Parathyroid adenoma (tissue), 2 donors: ENCODE measurements around the gene CCER1.
A peak's percentile ranks its signal among the peaks of the same experiment; 100 is the strongest.

Experiments
- H2AFZ ChIP-seq: fragments of 300-600 bp; sonication (generic); one replicate; pipeline ENCODE4 v1.7.0; 2017; ENCODE audit warnings: antibody characterized with exemption, mild to moderate bottlenecking
- H3K27ac ChIP-seq: fragments of 300-600 bp; sonication (generic); one replicate; pipeline ENCODE4 v1.7.0; 2017
- H3K27me3 ChIP-seq: fragments of 300-600 bp; sonication (generic); one replicate; pipeline ENCODE4 v1.7.0; 2017; ENCODE audit warnings: low read length; ENCODE audit not compliant: control insufficient read depth, insufficient read depth
- H3K36me3 ChIP-seq: fragments of 300-600 bp; sonication (generic); one replicate; pipeline ENCODE4 v1.7.0; 2017; ENCODE audit warnings: low read length; ENCODE audit not compliant: control insufficient read depth, insufficient read depth
- H3K4me1 ChIP-seq: fragments of 300-600 bp; sonication (generic); one replicate; pipeline ENCODE4 v1.7.0; 2017; ENCODE audit warnings: control low read depth
- H3K4me2 ChIP-seq: fragments of 300-600 bp; sonication (generic); one replicate; pipeline ENCODE4 v1.7.0; 2017; ENCODE audit warnings: low read length
- H3K4me3 ChIP-seq: fragments of 300-600 bp; sonication (generic); one replicate; pipeline ENCODE4 v1.7.0; 2017; ENCODE audit warnings: low read depth, low read length
- H3K79me2 ChIP-seq: fragments of 300-600 bp; sonication (generic); one replicate; pipeline ENCODE4 v1.7.0; 2017; ENCODE audit warnings: control low read depth
- H3K9ac ChIP-seq: fragments of 300-600 bp; sonication (generic); one replicate; pipeline ENCODE4 v1.7.0; 2017; ENCODE audit warnings: mild to moderate bottlenecking
- H3K9me3 ChIP-seq: fragments of 300-600 bp; sonication (generic); one replicate; pipeline ENCODE4 v1.7.0; 2017; ENCODE audit warnings: low read length; ENCODE audit not compliant: control insufficient read depth
- TF ChIP-seq, protein P1 (sequence below): fragments of 300-600 bp; sonication (generic); IDR thresholded peaks from one replicate; pipeline ENCODE4 v1.7.0; 2017; ENCODE audit warnings: antibody characterized with exemption, mild to moderate bottlenecking
- donor health status: primary hyperparathyroidism.

The CCER1 gene

DNA sequence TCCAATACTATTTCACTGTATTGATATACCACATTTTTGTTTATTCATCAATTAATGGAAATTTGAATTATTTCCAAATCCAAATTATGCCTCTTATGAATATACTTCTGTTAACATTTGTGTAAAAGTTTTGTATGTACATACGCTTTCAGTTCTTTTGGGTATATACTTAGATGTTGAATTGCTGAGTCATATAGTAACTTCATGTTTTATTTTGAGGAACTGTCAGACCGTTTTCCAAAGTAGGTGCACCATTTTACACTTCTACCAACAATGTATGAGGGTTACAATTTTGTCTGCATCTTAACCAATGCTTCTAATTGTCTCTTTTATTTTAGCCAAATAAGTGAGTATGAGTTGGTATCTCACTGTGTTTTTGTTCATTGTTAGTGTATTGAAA is 10.2 kb upstream of the CCER1 start:
- H3K4me2 ChIP-seq, result no peak overlapping the region
- no peaks in the 10 kb centered on the region for H3K4me1 ChIP-seq
- H3K27ac ChIP-seq, result no peak overlapping the region
- no peaks in the 10 kb centered on the region for H3K36me3 ChIP-seq
- TF ChIP-seq, protein P1, sequence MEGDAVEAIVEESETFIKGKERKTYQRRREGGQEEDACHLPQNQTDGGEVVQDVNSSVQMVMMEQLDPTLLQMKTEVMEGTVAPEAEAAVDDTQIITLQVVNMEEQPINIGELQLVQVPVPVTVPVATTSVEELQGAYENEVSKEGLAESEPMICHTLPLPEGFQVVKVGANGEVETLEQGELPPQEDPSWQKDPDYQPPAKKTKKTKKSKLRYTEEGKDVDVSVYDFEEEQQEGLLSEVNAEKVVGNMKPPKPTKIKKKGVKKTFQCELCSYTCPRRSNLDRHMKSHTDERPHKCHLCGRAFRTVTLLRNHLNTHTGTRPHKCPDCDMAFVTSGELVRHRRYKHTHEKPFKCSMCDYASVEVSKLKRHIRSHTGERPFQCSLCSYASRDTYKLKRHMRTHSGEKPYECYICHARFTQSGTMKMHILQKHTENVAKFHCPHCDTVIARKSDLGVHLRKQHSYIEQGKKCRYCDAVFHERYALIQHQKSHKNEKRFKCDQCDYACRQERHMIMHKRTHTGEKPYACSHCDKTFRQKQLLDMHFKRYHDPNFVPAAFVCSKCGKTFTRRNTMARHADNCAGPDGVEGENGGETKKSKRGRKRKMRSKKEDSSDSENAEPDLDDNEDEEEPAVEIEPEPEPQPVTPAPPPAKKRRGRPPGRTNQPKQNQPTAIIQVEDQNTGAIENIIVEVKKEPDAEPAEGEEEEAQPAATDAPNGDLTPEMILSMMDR, result no peak
- H3K9me3 ChIP-seq, result no peaks in the 10 kb centered on the region
- H3K79me2 ChIP-seq, result no peaks in the 10 kb centered on the region
- H3K9ac ChIP-seq, result no peak overlapping the region
- H2AFZ ChIP-seq, result no peak overlapping the region
- H3K27me3 ChIP-seq, result no peaks in the 10 kb centered on the region
- H3K4me3 ChIP-seq, result no peak overlapping the region

DNA sequence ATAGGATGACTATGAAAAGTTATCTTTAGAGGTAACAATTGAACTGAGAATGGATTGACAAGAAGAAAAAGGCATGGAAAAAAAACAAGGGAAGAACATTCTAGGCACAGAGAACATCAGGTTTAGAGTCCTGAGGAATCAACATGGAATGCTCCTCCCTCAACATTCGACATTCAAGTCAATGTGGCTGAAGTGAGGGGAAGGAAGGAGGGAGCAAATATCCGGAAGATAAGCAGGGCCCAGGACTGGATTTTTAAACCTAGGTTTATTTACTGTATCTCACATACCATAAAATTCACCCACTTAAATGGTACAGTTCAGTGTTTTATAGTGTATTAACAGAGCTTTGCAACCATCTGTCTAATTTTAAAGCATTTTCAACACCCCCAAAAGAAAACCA is 9.6 kb upstream of the CCER1 start:
- TF ChIP-seq, protein P1, result no peak
- Histone ChIP-seq H3K79me2 (no peaks in the 10 kb centered on the region), H3K27ac (no peak overlapping the region), H3K4me1 (no peaks in the 10 kb centered on the region), H3K4me2 (no peak overlapping the region), H3K27me3 (no peaks in the 10 kb centered on the region), H3K9ac (no peak overlapping the region), H3K36me3 (no peaks in the 10 kb centered on the region), H3K9me3 (no peaks in the 10 kb centered on the region), H3K4me3 (no peak overlapping the region), H2AFZ (no peak overlapping the region)

DNA sequence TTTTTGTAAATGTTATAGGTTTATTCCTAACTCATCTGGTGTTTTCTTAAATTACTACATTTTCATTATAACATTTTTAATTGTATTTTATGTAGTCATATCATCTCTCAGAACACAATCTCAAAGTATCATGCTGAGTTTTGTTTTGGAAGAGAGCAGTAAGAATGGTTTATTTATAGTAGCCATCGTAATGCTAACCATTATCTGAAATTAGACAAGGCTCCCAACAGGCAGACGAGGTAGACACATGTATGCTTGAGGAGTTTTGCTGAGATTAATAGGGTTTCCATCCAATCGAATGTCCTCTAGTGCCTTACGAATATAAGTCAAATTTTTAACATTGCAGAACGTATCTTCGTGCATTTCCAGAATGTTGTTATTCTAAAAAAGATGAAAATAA is 9.0 kb upstream of the CCER1 start:
- H3K4me3 ChIP-seq, result no peak overlapping the region

DNA sequence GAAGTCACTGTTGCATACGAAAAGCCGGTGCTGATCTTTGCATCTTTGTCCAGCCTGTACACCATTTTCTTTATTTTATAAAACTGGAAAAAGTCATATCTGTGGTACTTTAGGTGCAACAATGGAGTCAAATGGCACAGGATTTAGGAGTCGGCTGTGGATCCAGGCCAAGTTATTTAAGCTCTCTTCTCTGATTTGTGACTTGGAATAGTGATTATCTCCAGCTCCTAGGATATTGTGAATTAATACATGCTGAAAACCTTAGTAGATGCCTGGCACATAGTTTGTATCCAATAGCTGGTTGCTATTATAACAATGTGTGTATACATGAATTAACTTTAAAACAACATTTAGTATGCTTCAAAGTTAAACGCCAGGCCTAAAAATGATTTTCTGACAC is 6.2 kb upstream of the CCER1 start:
- no peaks in the 10 kb centered on the region for H3K79me2 ChIP-seq
- no peak overlapping the region for H3K4me3 ChIP-seq
- no peak overlapping the region for H3K27ac ChIP-seq
- H3K36me3 ChIP-seq, result no peaks in the 10 kb centered on the region
- H3K4me1 ChIP-seq, result no peaks in the 10 kb centered on the region
- no peak overlapping the region for H3K9ac ChIP-seq
- H2AFZ ChIP-seq, result no peak overlapping the region
- H3K4me2 ChIP-seq, result no peak overlapping the region
- TF ChIP-seq, protein P1, result no peak
- no peaks in the 10 kb centered on the region for H3K27me3 ChIP-seq
- H3K9me3 ChIP-seq, result no peaks in the 10 kb centered on the region

More for the DNA sequence above, 9.0 kb upstream of the CCER1 start:
- H2AFZ ChIP-seq, result no peak overlapping the region
- H3K9me3 ChIP-seq, result no peaks in the 10 kb centered on the region
- no peaks in the 10 kb centered on the region for H3K36me3 ChIP-seq
- no peaks in the 10 kb centered on the region for H3K79me2 ChIP-seq
- H3K27me3 ChIP-seq, result no peaks in the 10 kb centered on the region
- H3K4me2 ChIP-seq, result no peak overlapping the region
- TF ChIP-seq, protein P1, result no peak
- H3K9ac ChIP-seq, result no peak overlapping the region
- no peaks in the 10 kb centered on the region for H3K4me1 ChIP-seq
- H3K27ac ChIP-seq, result no peak overlapping the region

DNA sequence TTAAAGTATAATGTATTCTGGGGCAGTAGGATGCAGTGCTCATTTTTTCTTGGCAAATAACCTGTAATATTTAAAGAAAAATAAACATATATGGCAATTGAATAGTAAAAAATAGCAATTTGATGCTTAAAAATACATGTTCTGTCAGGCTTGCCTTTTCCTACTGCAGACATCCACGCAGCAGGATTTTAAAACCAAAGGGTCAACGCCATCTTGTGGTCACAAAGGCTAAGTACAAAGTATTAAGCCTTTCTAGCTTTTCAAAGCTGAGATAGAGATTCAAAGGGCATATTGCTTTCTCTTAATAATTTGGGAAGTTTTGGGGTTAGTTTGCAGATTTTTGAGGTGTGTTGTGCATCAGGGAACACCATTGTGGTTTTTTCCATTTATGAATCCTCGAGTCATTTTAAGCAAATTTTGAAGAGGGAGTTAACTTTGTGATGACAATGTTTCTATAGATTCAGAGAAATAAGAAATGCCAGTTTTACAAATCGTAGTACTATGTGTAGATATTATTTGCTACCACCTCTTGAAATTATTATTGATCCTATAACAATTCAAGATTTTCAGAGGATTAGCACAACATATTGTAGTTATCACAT is 4.7 kb upstream of the CCER1 start:
- TF ChIP-seq, protein P1, result peak; percentile 66
- Histone ChIP-seq H3K36me3 (no peaks in the 10 kb centered on the region), H3K9ac (no peak overlapping the region), H3K4me3 (no peak overlapping the region), H3K9me3 (no peaks in the 10 kb centered on the region), H3K4me1 (no peaks in the 10 kb centered on the region), H3K79me2 (no peaks in the 10 kb centered on the region), H3K27me3 (no peaks in the 10 kb centered on the region), H2AFZ (no peak overlapping the region), H3K4me2 (no peak overlapping the region), H3K27ac (no peak overlapping the region)
